HG03103 (cell line): ENCODE measurements around the gene ATXN1.

Experiments
- ATAC-seq: cut with Tn5 transposase; IDR thresholded peaks from one replicate; pipeline ENCODE4 v1.9.1; 2021; ENCODE audit warnings: low read depth; ENCODE audit not compliant: unreplicated experiment

Gene ATXN1

GRCh38 chr6:16518265-16518664 lies 243.0 kb downstream of the ATXN1 start:
- ATAC-seq, result no peak

GRCh38 chr6:16514249-16514648 lies 247.0 kb downstream of the ATXN1 start:
- ATAC-seq, result no peak

- ATAC-seq, result no peak
Measured at GRCh38 chr6:16512544-16513290, 248.5 kb downstream of the ATXN1 start.

GRCh38 chr6:16511723-16512489 lies 249.4 kb downstream of the ATXN1 start:
- ATAC-seq, result no peak

GRCh38 chr6:16511040-16511660 lies 250.1 kb downstream of the ATXN1 start:
- no peak for ATAC-seq

GRCh38 chr6:16510245-16510644 lies 251.0 kb downstream of the ATXN1 start:
- ATAC-seq, result no peak

- ATAC-seq, result no peak
Measured at GRCh38 chr6:16508959-16509358, 252.3 kb downstream of the ATXN1 start.

- no peak for ATAC-seq
Measured at GRCh38 chr6:16505711-16506357, 255.4 kb downstream of the ATXN1 start.

GRCh38 chr6:16504609-16505008 lies 256.7 kb downstream of the ATXN1 start:
- ATAC-seq, result no peak

GRCh38 chr6:16503970-16504415 lies 257.3 kb downstream of the ATXN1 start:
- ATAC-seq, result peak; percentile 64

GRCh38 chr6:16503241-16503775 lies 258.0 kb downstream of the ATXN1 start:
- no peak for ATAC-seq

- no peak for ATAC-seq
Measured at GRCh38 chr6:16498957-16499356, 262.3 kb downstream of the ATXN1 start.

- ATAC-seq, result no peak
Measured at GRCh38 chr6:16498237-16498636, 263.0 kb downstream of the ATXN1 start.

GRCh38 chr6:16496991-16497801 lies 264.1 kb downstream of the ATXN1 start:
- no peak for ATAC-seq

- no peak for ATAC-seq
Measured at GRCh38 chr6:16496210-16496609, 265.1 kb downstream of the ATXN1 start.

GRCh38 chr6:16494793-16495192 lies 266.5 kb downstream of the ATXN1 start:
- peak; percentile 69 for ATAC-seq

GRCh38 chr6:16493802-16494201 lies 267.5 kb downstream of the ATXN1 start:
- ATAC-seq, result no peak

GRCh38 chr6:16493112-16493511 lies 268.1 kb downstream of the ATXN1 start:
- peak; percentile 34 for ATAC-seq

- ATAC-seq, result no peak
Measured at GRCh38 chr6:16491666-16492313, 269.5 kb downstream of the ATXN1 start.
